Dendritic cell treated with granulocyte-macrophage colony-stimulating factor and Interleukin-4, amounts not matched to agents 40 ng/mL and 50 ng/mL, for 4 days (primary cell): ENCODE results near the gene ATP6V1G3.

ENCODE experiments used
- H3K27ac Mint-ChIP-seq: one replicate; pipeline ENCODE4 v1.8.0; 2022; ENCODE audit warnings: mild to moderate bottlenecking, mixed read lengths
- H3K27me3 Mint-ChIP-seq: one replicate; pipeline ENCODE4 v1.8.0; 2022; ENCODE audit warnings: mild to moderate bottlenecking, mixed read lengths
- H3K36me3 Mint-ChIP-seq: one replicate; pipeline ENCODE4 v1.8.0; 2022; ENCODE audit warnings: low read depth, mixed read lengths
- H3K4me1 Mint-ChIP-seq: one replicate; pipeline ENCODE4 v1.8.0; 2022; ENCODE audit warnings: low read depth, mixed read lengths
- H3K4me3 Mint-ChIP-seq: one replicate; pipeline ENCODE4 v1.8.0; 2022; ENCODE audit warnings: mild to moderate bottlenecking, moderate library complexity, mixed read lengths
- H3K9me3 Mint-ChIP-seq: one replicate; pipeline ENCODE4 v1.8.0; 2022; ENCODE audit warnings: mixed read lengths
- intact Hi-C: fragments of 100-400 bp; cut with micrococcal nuclease; formaldehyde crosslinking; loops from one replicate; pipeline ENCODE4 v1.15.0; 2022

ATP6V1G3 gene

GRCh38 chr1:198556971-198557370, 16.5 kb upstream of the ATP6V1G3 start:
- Mint-ChIP-seq H3K36me3 (no peaks in the 10 kb centered on the region), H3K27me3 (no peaks in the 10 kb centered on the region), H3K4me3 (no peak overlapping the region), H3K4me1 (peaks cover 30% of the 10 kb centered on the region), H3K27ac (no peak overlapping the region), H3K9me3 (peaks cover 16% of the 10 kb centered on the region)
- intact Hi-C loops, result no loop called here

GRCh38 chr1:198552668-198553416, 12.4 kb upstream of the ATP6V1G3 start:
- intact Hi-C loops, result loop anchor here (5.0 kb wide), 1 partner anchor 134 kb away; no protein-coding TSS in a partner anchor

DNA sequence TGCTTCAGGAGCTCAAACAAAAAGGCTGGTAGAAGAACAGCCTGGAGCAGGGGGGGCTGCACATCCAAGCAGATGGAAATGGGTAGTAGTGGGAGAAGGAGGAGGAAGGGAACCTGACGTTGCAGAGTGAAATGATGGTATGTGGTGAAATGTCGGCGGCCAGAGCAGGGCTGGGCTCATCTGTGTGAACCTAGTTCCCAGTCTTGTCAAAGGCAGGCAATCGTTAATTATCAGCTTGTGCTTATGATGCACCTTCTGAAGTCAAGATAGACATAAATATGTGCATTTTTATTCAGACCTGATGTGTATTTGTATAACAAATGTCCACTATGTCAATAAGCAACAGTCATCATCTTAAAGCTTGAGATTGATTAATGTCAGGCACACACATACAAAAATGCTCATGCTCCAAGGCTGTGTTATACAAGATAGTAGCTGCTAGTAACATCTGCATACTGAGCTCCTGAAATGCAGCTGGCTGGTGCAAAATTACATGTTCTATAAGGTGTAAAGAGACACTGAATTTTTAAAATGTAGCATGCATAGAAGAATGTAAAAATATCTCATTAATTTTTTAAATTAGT, 10.6 kb upstream of the ATP6V1G3 start:
- intact Hi-C loops, result loop anchor here (5.0 kb wide), 1 partner anchor 136 kb away; no protein-coding TSS in a partner anchor
- no peak overlapping the region for H3K4me3 Mint-ChIP-seq
- no peaks in the 10 kb centered on the region for H3K27me3 Mint-ChIP-seq
- peaks cover 26% of the 10 kb centered on the region for H3K4me1 Mint-ChIP-seq
- peaks cover 15% of the 10 kb centered on the region for H3K9me3 Mint-ChIP-seq
- H3K27ac Mint-ChIP-seq, result peak overlapping the region; percentile 82
- H3K36me3 Mint-ChIP-seq, result peaks cover 5% of the 10 kb centered on the region

More at GRCh38 chr1:198552668-198553416, 12.4 kb upstream of the ATP6V1G3 start:
- Mint-ChIP-seq H3K4me1 (peaks cover 44% of the 10 kb centered on the region), H3K4me3 (no peak overlapping the region), H3K27me3 (no peaks in the 10 kb centered on the region), H3K36me3 (no peaks in the 10 kb centered on the region), H3K9me3 (peaks cover 14% of the 10 kb centered on the region), H3K27ac (peak overlapping the region; percentile 32)

- H3K4me1 Mint-ChIP-seq, result peaks cover 25% of the 10 kb centered on the region
- intact Hi-C loops, result loop anchor here (5.0 kb wide), 1 partner anchor 137 kb away; no protein-coding TSS in a partner anchor
- no peak overlapping the region for H3K4me3 Mint-ChIP-seq
- peak overlapping the region; percentile 82 for H3K27ac Mint-ChIP-seq
- peaks cover 5% of the 10 kb centered on the region for H3K36me3 Mint-ChIP-seq
- no peaks in the 10 kb centered on the region for H3K27me3 Mint-ChIP-seq
- peaks cover 15% of the 10 kb centered on the region for H3K9me3 Mint-ChIP-seq
These were observed 9.4 kb upstream of the ATP6V1G3 start for GRCh38 chr1:198549866-198550265.

DNA sequence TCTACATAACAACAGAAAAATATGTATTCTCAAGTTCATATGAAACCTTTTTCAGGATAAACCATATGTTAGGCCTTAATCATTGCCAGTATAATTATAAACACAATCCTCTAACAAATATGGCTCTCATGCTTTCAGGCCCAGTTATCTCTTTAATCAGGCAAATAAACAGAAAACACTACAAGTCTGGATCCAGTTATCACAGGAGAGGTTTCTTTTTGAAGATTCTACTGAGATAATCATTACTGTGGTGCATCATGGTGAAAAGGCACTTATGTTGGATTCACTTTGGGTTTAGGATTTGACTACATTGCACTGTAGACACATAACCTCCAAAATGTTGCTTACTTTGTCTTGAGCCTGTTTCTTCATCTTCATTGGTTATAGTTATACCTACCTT, 8.4 kb upstream of the ATP6V1G3 start:
- H3K36me3 Mint-ChIP-seq, result peaks cover 5% of the 10 kb centered on the region
- H3K4me3 Mint-ChIP-seq, result no peak overlapping the region
- no peaks in the 10 kb centered on the region for H3K27me3 Mint-ChIP-seq
- peaks cover 31% of the 10 kb centered on the region for H3K4me1 Mint-ChIP-seq
- intact Hi-C loops, result no loop called here
- H3K27ac Mint-ChIP-seq, result peak overlapping the region; percentile 82
- H3K9me3 Mint-ChIP-seq, result peaks cover 15% of the 10 kb centered on the region

GRCh38 chr1:198545156-198545555, 4.7 kb upstream of the ATP6V1G3 start:
- H3K4me1 Mint-ChIP-seq, result peaks cover 24% of the 10 kb centered on the region
- no peaks in the 10 kb centered on the region for H3K27me3 Mint-ChIP-seq
- peaks cover 15% of the 10 kb centered on the region for H3K9me3 Mint-ChIP-seq
- peaks cover 5% of the 10 kb centered on the region for H3K36me3 Mint-ChIP-seq
- intact Hi-C loops, result no loop called here
- no peak overlapping the region for H3K4me3 Mint-ChIP-seq
- H3K27ac Mint-ChIP-seq, result no peak overlapping the region

- H3K9me3 Mint-ChIP-seq, result peaks cover 15% of the 10 kb centered on the region
- intact Hi-C loops, result loop anchor here (5.0 kb wide), 2 partner anchors 33 to 98 kb away; no protein-coding TSS in a partner anchor
- H3K27me3 Mint-ChIP-seq, result no peaks in the 10 kb centered on the region
- H3K36me3 Mint-ChIP-seq, result peaks cover 5% of the 10 kb centered on the region
- H3K4me3 Mint-ChIP-seq, result no peak overlapping the region
- peaks cover 18% of the 10 kb centered on the region for H3K4me1 Mint-ChIP-seq
- peak overlapping the region; percentile 80 for H3K27ac Mint-ChIP-seq
These were observed 3.8 kb upstream of the ATP6V1G3 start for GRCh38 chr1:198544265-198544664.

- Mint-ChIP-seq H3K4me3 (no peak overlapping the region), H3K4me1 (peaks cover 18% of the 10 kb centered on the region), H3K27ac (peak overlapping the region; percentile 80), H3K27me3 (no peaks in the 10 kb centered on the region), H3K36me3 (peaks cover 5% of the 10 kb centered on the region), H3K9me3 (peaks cover 15% of the 10 kb centered on the region)
- intact Hi-C loops, result loop anchor here (5.0 kb wide), 2 partner anchors 34 to 99 kb away; no protein-coding TSS in a partner anchor
These were observed 3.3 kb upstream of the ATP6V1G3 start for GRCh38 chr1:198543670-198544260.

DNA sequence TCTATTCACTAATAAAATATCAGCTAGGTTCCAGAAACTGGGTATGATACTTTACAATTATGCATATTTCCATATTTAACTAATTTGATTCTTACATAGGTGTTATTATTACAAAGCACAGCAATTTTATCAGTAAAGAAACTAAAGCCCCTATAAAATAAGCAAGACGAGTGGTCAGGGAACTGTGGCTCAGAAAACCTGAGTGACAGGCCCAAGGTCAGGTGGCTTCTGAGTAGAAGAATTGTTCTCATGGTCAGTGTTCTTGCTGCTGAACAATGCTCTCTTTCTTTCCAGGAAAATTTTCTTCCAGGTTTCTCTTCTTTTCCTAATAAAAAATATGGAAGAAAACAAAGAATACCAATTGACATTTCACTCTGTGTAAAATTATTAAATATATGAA, 2.2 kb upstream of the ATP6V1G3 start:
- H3K4me1 Mint-ChIP-seq, result peaks cover 18% of the 10 kb centered on the region

DNA sequence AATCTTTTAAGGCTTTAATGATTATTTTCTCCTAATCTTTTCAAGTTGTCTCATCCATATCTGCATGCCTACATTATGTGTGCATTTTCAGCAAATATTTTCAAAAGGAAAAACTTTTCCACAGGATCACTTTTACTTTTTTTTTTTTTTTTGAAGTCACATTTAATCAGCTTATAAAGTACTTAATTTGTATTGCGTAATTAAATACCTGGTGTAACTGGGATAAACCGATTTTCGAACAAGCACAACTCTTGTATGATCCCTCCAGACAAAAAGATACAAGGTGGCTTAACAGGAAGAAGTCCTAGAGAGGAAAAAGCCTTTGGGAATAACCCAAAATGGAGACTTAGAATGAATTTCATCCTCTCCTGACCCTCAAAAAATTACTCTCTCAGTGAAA, 1.3 kb upstream of the ATP6V1G3 start:
- H3K9me3 Mint-ChIP-seq, result peaks cover 5% of the 10 kb centered on the region

More for the DNA sequence above, 2.2 kb upstream of the ATP6V1G3 start:
- no peak overlapping the region for H3K4me3 Mint-ChIP-seq
- no peak overlapping the region for H3K27ac Mint-ChIP-seq
- peaks cover 14% of the 10 kb centered on the region for H3K9me3 Mint-ChIP-seq
- H3K27me3 Mint-ChIP-seq, result no peaks in the 10 kb centered on the region
- intact Hi-C loops, result loop anchor here (5.0 kb wide), 2 partner anchors 35 to 100 kb away; no protein-coding TSS in a partner anchor
- peaks cover 5% of the 10 kb centered on the region for H3K36me3 Mint-ChIP-seq

DNA sequence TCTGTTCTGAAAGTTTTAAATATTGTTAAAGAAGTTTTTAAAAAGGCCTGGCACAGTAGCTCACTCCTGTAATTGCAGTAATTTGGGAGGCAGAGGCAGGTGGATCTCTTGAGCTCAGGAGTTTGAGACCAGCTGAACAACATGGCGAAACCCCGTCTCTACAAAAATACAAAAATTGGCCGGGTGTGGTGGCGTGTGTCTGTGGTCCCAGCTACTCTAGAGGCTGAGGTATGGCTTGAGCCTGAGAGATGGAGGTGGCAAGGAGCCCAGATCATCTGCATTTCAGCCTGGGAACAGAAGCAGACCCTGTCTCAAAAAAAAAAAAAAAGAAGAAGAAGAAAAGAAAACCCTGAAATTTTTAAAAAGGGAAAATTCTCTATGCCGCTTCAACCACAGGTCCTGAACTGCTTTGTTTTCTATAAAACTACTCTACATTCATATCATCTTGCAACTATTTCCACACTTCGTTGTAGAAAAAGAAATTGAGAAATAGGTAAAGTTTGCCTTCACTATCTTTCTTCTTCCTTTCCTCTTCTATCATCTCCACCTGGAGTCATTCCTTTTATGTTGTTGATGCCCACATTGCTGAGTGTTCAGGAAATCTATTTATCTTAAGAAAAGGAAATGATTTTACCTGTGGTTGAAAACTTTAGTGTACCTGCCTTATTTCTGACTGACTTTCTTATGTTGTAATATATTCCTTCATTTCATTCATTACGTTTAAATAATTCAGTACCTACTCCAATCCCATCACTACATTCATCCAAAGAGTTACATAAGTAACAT, 1.7 kb downstream of the ATP6V1G3 start:
- Mint-ChIP-seq H3K27ac (no peak overlapping the region), H3K4me3 (no peak overlapping the region), H3K27me3 (no peaks in the 10 kb centered on the region), H3K36me3 (no peaks in the 10 kb centered on the region), H3K4me1 (peaks cover 26% of the 10 kb centered on the region), H3K9me3 (no peaks in the 10 kb centered on the region)
- intact Hi-C loops, result no loop called here

More for the DNA sequence above, 1.3 kb upstream of the ATP6V1G3 start:
- intact Hi-C loops, result loop anchor here (5.0 kb wide), 2 partner anchors 36 to 101 kb away; no protein-coding TSS in a partner anchor
- Mint-ChIP-seq H3K27ac (no peak overlapping the region), H3K4me3 (no peak overlapping the region), H3K27me3 (no peaks in the 10 kb centered on the region), H3K4me1 (peaks cover 23% of the 10 kb centered on the region), H3K36me3 (peaks cover 4% of the 10 kb centered on the region)

DNA sequence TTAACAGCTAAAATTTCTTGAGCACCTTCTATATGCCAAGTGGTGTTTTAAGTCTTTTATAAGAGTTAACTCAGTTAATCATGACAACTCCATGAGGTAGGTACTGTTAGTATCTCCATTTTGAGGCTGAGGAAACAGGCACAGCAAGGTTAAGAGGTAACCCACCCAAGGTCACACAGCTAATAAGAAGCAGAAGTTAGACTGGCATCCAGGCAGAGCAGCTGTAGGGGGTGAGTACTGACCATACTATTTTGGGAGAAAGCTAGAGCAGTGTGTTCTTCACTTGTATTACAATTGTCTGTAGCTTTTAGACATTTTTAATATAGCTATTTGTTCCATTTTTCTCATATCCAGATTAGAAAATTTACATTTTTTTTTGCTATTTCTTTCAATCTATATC, 4.8 kb downstream of the ATP6V1G3 start:
- Mint-ChIP-seq H3K9me3 (no peaks in the 10 kb centered on the region), H3K27me3 (no peaks in the 10 kb centered on the region), H3K27ac (no peak overlapping the region), H3K36me3 (no peaks in the 10 kb centered on the region), H3K4me1 (peaks cover 22% of the 10 kb centered on the region), H3K4me3 (no peak overlapping the region)
- intact Hi-C loops, result no loop called here

GRCh38 chr1:198534548-198535418, 5.7 kb downstream of the ATP6V1G3 start:
- peaks cover 22% of the 10 kb centered on the region for H3K4me1 Mint-ChIP-seq

More at GRCh38 chr1:198534548-198535418, 5.7 kb downstream of the ATP6V1G3 start:
- H3K27ac Mint-ChIP-seq, result no peak overlapping the region
- intact Hi-C loops, result no loop called here
- H3K36me3 Mint-ChIP-seq, result no peaks in the 10 kb centered on the region
- H3K9me3 Mint-ChIP-seq, result no peaks in the 10 kb centered on the region
- H3K4me3 Mint-ChIP-seq, result no peak overlapping the region
- H3K27me3 Mint-ChIP-seq, result no peaks in the 10 kb centered on the region
